ENCODE results near the gene GJB5. TPM values are rescaled to one million over a fixed set of nuclear protein-coding genes. Genes with fewer than 3 reads are reported as not detected.

GJB5 gene
- total RNA-seq, 1 experiment from 2014 or later = not detected

- ChIA-PET CTCF (no interaction called here), POLR2A (no interaction called here)
- H3K27me3 Mint-ChIP-seq (ENCODE audit: insufficient read depth, unreplicated experiment) = no peaks in the 10 kb centered on the region
- H3K27me3 ChIP-seq (replicated peaks; ENCODE audit: control insufficient read depth, insufficient read depth, low read length) = no peaks in the 10 kb centered on the region
- H3K4me3 Mint-ChIP-seq (ENCODE audit: unreplicated experiment) = no peak overlapping the region
- intact Hi-C loops (cut with micrococcal nuclease; ENCODE audit: unreplicated experiment) = no loop called here
- H3K4me3 ChIP-seq (ENCODE audit: low read depth, low read length) = no peak overlapping the region
- no peak for DNase-seq
- no peaks in the 10 kb centered on the region for H3K9me3 ChIP-seq
- TF ChIP-seq CTCF (IDR thresholded peaks at IDR 0.05; ENCODE audit: insufficient read depth in 1 of 2, low read depth in 1 of 2, low read length in 1 of 2, severe bottlenecking in 1 of 2, unreplicated experiment in 1 of 2) = no peak
- no peaks in the 10 kb centered on the region for H3K36me3 ChIP-seq (ENCODE audit: control insufficient read depth, insufficient read depth, low read length)
- H3K4me1 ChIP-seq = no peaks in the 10 kb centered on the region
- H3K36me3 Mint-ChIP-seq (ENCODE audit: insufficient read depth, unreplicated experiment) = no peaks in the 10 kb centered on the region
- no peak overlapping the region for H3K27ac Mint-ChIP-seq (ENCODE audit: unreplicated experiment)
- H3K9me3 Mint-ChIP-seq (ENCODE audit: unreplicated experiment) = no peaks in the 10 kb centered on the region
- no TSS peak for BruUV-seq (replicated peaks)
- no peaks in the 10 kb centered on the region for H3K4me1 Mint-ChIP-seq (ENCODE audit: low read depth, unreplicated experiment)
Observed at GRCh38 chr1:34749992-34750391, 4.9 kb upstream of the GJB5 start.

GRCh38 chr1:34750610-34751009 lies 4.2 kb upstream of the GJB5 start:
- TF ChIP-seq CTCF (IDR thresholded peaks at IDR 0.05; ENCODE audit: insufficient read depth in 1 of 2, low read depth in 1 of 2, low read length in 1 of 2, severe bottlenecking in 1 of 2, unreplicated experiment in 1 of 2) = no peak
- Mint-ChIP-seq H3K4me3 (ENCODE audit: unreplicated experiment) (no peak overlapping the region), H3K9me3 (ENCODE audit: unreplicated experiment) (no peaks in the 10 kb centered on the region), H3K36me3 (ENCODE audit: insufficient read depth, unreplicated experiment) (no peaks in the 10 kb centered on the region), H3K4me1 (ENCODE audit: low read depth, unreplicated experiment) (no peaks in the 10 kb centered on the region), H3K27me3 (ENCODE audit: insufficient read depth, unreplicated experiment) (no peaks in the 10 kb centered on the region), H3K27ac (ENCODE audit: unreplicated experiment) (no peak overlapping the region)
- BruUV-seq (replicated peaks) = no TSS peak
- no peaks in the 10 kb centered on the region for H3K27me3 ChIP-seq (replicated peaks; ENCODE audit: control insufficient read depth, insufficient read depth, low read length)
- no peak overlapping the region for H3K4me3 ChIP-seq (ENCODE audit: low read depth, low read length)
- ChIA-PET POLR2A (no interaction called here), CTCF (interaction anchor here (1.2 kb wide), 1 partner anchor 8 kb away, joined by 3 read pairs; no protein-coding TSS in a partner anchor)
- H3K9me3 ChIP-seq = no peaks in the 10 kb centered on the region
- DNase-seq = no peak
- H3K4me1 ChIP-seq = no peaks in the 10 kb centered on the region
- intact Hi-C loops (cut with micrococcal nuclease; ENCODE audit: unreplicated experiment) = no loop called here
- no peaks in the 10 kb centered on the region for H3K36me3 ChIP-seq (ENCODE audit: control insufficient read depth, insufficient read depth, low read length)

- no TSS peak for BruUV-seq (replicated peaks)
- H3K9me3 ChIP-seq = no peaks in the 10 kb centered on the region
- Mint-ChIP-seq H3K9me3 (ENCODE audit: unreplicated experiment) (no peaks in the 10 kb centered on the region), H3K4me3 (ENCODE audit: unreplicated experiment) (no peak overlapping the region), H3K27ac (ENCODE audit: unreplicated experiment) (no peak overlapping the region), H3K27me3 (ENCODE audit: insufficient read depth, unreplicated experiment) (no peaks in the 10 kb centered on the region), H3K4me1 (ENCODE audit: low read depth, unreplicated experiment) (no peaks in the 10 kb centered on the region), H3K36me3 (ENCODE audit: insufficient read depth, unreplicated experiment) (no peaks in the 10 kb centered on the region)
- H3K27me3 ChIP-seq (replicated peaks; ENCODE audit: control insufficient read depth, insufficient read depth, low read length) = no peaks in the 10 kb centered on the region
- ChIA-PET POLR2A (no interaction called here), CTCF (no interaction called here)
- intact Hi-C loops (cut with micrococcal nuclease; ENCODE audit: unreplicated experiment) = no loop called here
- no peaks in the 10 kb centered on the region for H3K4me1 ChIP-seq
- no peaks in the 10 kb centered on the region for H3K36me3 ChIP-seq (ENCODE audit: control insufficient read depth, insufficient read depth, low read length)
- H3K4me3 ChIP-seq (ENCODE audit: low read depth, low read length) = no peak overlapping the region
- DNase-seq = no peak
- TF ChIP-seq CTCF (IDR thresholded peaks at IDR 0.05; ENCODE audit: insufficient read depth in 1 of 2, low read depth in 1 of 2, low read length in 1 of 2, severe bottlenecking in 1 of 2, unreplicated experiment in 1 of 2) = no peak
Observed at GRCh38 chr1:34753163-34753562, 1.7 kb upstream of the GJB5 start.

Measured in Caco-2 (cell line).